ENCODE data around the gene ADA.

The ADA gene

GRCh38 chr20:44624152-44624551 lies 27.3 kb downstream of the ADA start:
- DNase-seq (ENCODE audit: low read depth): no peak

- DNase-seq (ENCODE audit: low read depth): no peak
Observed at GRCh38 chr20:44622501-44623270, 28.8 kb downstream of the ADA start.

- DNase-seq (ENCODE audit: low read depth): no peak
Observed at GRCh38 chr20:44621939-44622338, 29.6 kb downstream of the ADA start.

GRCh38 chr20:44621325-44621724 lies 30.2 kb downstream of the ADA start:
- no peak for DNase-seq (ENCODE audit: low read depth)

GRCh38 chr20:44620030-44620429 lies 31.5 kb downstream of the ADA start:
- no peak for DNase-seq (ENCODE audit: low read depth)

- no peak for DNase-seq (ENCODE audit: low read depth)
Observed at GRCh38 chr20:44619294-44619693, 32.2 kb downstream of the ADA start.

GRCh38 chr20:44618318-44618731 lies 33.2 kb downstream of the ADA start:
- no peak for DNase-seq (ENCODE audit: low read depth)

GRCh38 chr20:44616604-44616964 lies 34.9 kb downstream of the ADA start:
- no peak for DNase-seq (ENCODE audit: low read depth)

- no peak for DNase-seq (ENCODE audit: low read depth)
Observed at GRCh38 chr20:44615876-44616603, 35.5 kb downstream of the ADA start.

GRCh38 chr20:44615169-44615791 lies 36.2 kb downstream of the ADA start:
- DNase-seq (ENCODE audit: low read depth): no peak

GRCh38 chr20:44614525-44614924 lies 37.0 kb downstream of the ADA start:
- no peak for DNase-seq (ENCODE audit: low read depth)

GRCh38 chr20:44613575-44613974 lies 37.9 kb downstream of the ADA start:
- DNase-seq (ENCODE audit: low read depth): no peak

- DNase-seq (ENCODE audit: low read depth): no peak
Observed at GRCh38 chr20:44610313-44610962, 41.1 kb downstream of the ADA start.

- peak; percentile 68 for DNase-seq (ENCODE audit: low read depth)
Observed at GRCh38 chr20:44609516-44610312, 41.8 kb downstream of the ADA start.

- DNase-seq (ENCODE audit: low read depth): no peak
Observed at GRCh38 chr20:44609006-44609515, 42.4 kb downstream of the ADA start.

GRCh38 chr20:44606725-44607441 lies 44.6 kb downstream of the ADA start:
- no peak for DNase-seq (ENCODE audit: low read depth)

- no peak for DNase-seq (ENCODE audit: low read depth)
Observed at GRCh38 chr20:44603327-44603726, 48.2 kb downstream of the ADA start.

GRCh38 chr20:44601801-44602204 lies 49.7 kb downstream of the ADA start:
- no peak for DNase-seq (ENCODE audit: low read depth)

- DNase-seq (ENCODE audit: low read depth): no peak
Observed at GRCh38 chr20:44601236-44601671, 50.2 kb downstream of the ADA start.

- no peak for DNase-seq (ENCODE audit: low read depth)
Observed at GRCh38 chr20:44600758-44601201, 50.7 kb downstream of the ADA start.

GRCh38 chr20:44600301-44600700 lies 51.2 kb downstream of the ADA start:
- no peak for DNase-seq (ENCODE audit: low read depth)
